Smooth muscle cell (in vitro differentiated cells): ENCODE measurements around the gene ISL2. TPM values are rescaled to one million over a fixed set of nuclear protein-coding genes. Genes with fewer than 3 reads are reported as not detected.

Experiments
- DNase-seq: peaks from one replicate; lab custom pipeline; 2025; ENCODE audit not compliant: unreplicated experiment; lab: John Stamatoyannopoulos, UW
- H2AFZ ChIP-seq: fragments of 200-600 bp; sonication (generic); 2 replicates; pipeline ENCODE4 v1.6.0; 2016; ENCODE audit warnings: antibody characterized with exemption, low read depth, mild to moderate bottlenecking
- H3F3A ChIP-seq: fragments of 200-600 bp; sonication (generic); 2 replicates; pipeline ENCODE4 v1.6.0; 2017; ENCODE audit warnings: antibody characterized with exemption, low read depth
- H3K27ac ChIP-seq: fragments of 200-600 bp; sonication (generic); 2 replicates; pipeline ENCODE4 v1.5.1; 2016; ENCODE audit warnings: low read depth, mild to moderate bottlenecking
- H3K27me3 ChIP-seq: fragments of 200-600 bp; sonication (generic); 2 replicates; pipeline ENCODE4 v1.6.1; 2016; ENCODE audit warnings: low read depth, mild to moderate bottlenecking
- H3K36me3 ChIP-seq: fragments of 200-600 bp; sonication (generic); 2 replicates; pipeline ENCODE4 v1.5.1; 2016; ENCODE audit warnings: low read depth
- H3K4me1 ChIP-seq: fragments of 200-600 bp; sonication (generic); 2 replicates; pipeline ENCODE4 v1.5.1; 2016; ENCODE audit warnings: low read depth
- H3K4me2 ChIP-seq: fragments of 200-600 bp; sonication (generic); 2 replicates; pipeline ENCODE4 v1.6.0; 2016; ENCODE audit warnings: mild to moderate bottlenecking
- H3K4me3 ChIP-seq: fragments of 200-600 bp; sonication (generic); 2 replicates; pipeline ENCODE4 v1.5.1; 2016; ENCODE audit warnings: mild to moderate bottlenecking
- H3K79me2 ChIP-seq: fragments of 200-600 bp; sonication (generic); 2 replicates; pipeline ENCODE4 v1.6.0; 2016; ENCODE audit warnings: low read depth, mild to moderate bottlenecking
- H3K9ac ChIP-seq: fragments of 200-600 bp; sonication (generic); 2 replicates; pipeline ENCODE4 v1.6.0; 2016; ENCODE audit warnings: low read depth
- H3K9me3 ChIP-seq: fragments of 200-600 bp; sonication (generic); replicated peaks from 2 replicates; pipeline ENCODE4 v1.5.1; 2016; ENCODE audit warnings: low read depth
- H4K20me1 ChIP-seq: fragments of 200-600 bp; sonication (generic); 2 replicates; pipeline ENCODE4 v1.6.0; 2016; ENCODE audit warnings: low read depth
- CTCF ChIP-seq: fragments of 200-600 bp; sonication (generic); IDR thresholded peaks from 2 replicates; pipeline ENCODE4 v1.5.1; 2017; ENCODE audit warnings: borderline replicate concordance, mild to moderate bottlenecking, antibody characterized with exemption; ENCODE audit not compliant: insufficient read depth, poor library complexity, severe bottlenecking
- WGBS: methylation state at CpG from one replicate; pipeline ENCODE4 v1.1.7; 2016; ENCODE audit warnings: low lambda C conversion rate; 5-methylcytosine and 5-hydroxymethylcytosine counted together
- polyA plus RNA-seq: library from polyadenylated mRNA; unstranded; fragments of >200 nt; fragmentation: Nextera tagmentation; extraction: Ambion mirVana; gene quantifications from 2 replicates; pipeline ENCODE4 v1.2.1, GENCODE V29; 2016
- total RNA-seq: library from RNA; depleted of rRNA; stranded (reverse); fragments of >200 nt; gene quantifications from 2 replicates; pipeline ENCODE4 v1.2.3, GENCODE V29; 2014

Gene ISL2
- total and polyA plus RNA-seq, 2 experiments from 2014 or later = 0.22 TPM; not detected in 1

GRCh38 chr15:76354823-76355440 is 18.4 kb downstream of the ISL2 start:
- Histone ChIP-seq H3K9ac (no peak overlapping the region), H2AFZ (no peak overlapping the region), H3F3A (peaks cover 4% of the 10 kb centered on the region), H3K79me2 (no peaks in the 10 kb centered on the region), H3K27ac (no peak overlapping the region), H3K4me2 (no peak overlapping the region), H4K20me1 (no peaks in the 10 kb centered on the region), H3K4me1 (no peaks in the 10 kb centered on the region), H3K4me3 (no peak overlapping the region), H3K36me3 (no peaks in the 10 kb centered on the region), H3K27me3 (peaks cover 50% of the 10 kb centered on the region), H3K9me3 (no peaks in the 10 kb centered on the region)
- no peak for DNase-seq
- TF ChIP-seq CTCF = no peak
- 35% methylated on average over 3 of the region's 3 CpGs for WGBS

DNA sequence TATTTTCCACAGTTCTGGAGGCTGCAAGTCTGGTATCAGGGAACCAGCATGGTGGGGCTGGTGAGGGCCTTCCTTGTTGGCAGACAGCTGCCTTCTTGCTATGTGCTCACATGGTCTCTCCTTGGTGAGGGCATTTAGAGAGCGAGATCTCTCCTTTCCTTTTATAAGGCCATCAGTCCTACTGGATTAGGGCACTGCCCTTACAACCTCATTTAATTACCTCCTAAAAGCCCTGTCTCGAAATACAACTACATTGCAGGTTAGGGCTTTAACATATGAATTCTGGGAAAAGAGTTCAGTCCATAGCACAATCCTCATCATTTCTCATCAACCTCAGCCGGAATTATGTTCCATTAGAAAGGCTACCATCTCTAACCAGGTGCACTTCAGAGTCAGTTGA is 21.9 kb downstream of the ISL2 start:
- no peaks in the 10 kb centered on the region for H3K9me3 ChIP-seq
- no peaks in the 10 kb centered on the region for H3K4me1 ChIP-seq
- H3K27ac ChIP-seq = no peak overlapping the region
- H3K79me2 ChIP-seq = no peaks in the 10 kb centered on the region
- DNase-seq = no peak
- H3K36me3 ChIP-seq = no peaks in the 10 kb centered on the region
- no peak overlapping the region for H3K9ac ChIP-seq
- H3K27me3 ChIP-seq = peaks cover 18% of the 10 kb centered on the region
- no peak overlapping the region for H3K4me2 ChIP-seq
- no peak overlapping the region for H3K4me3 ChIP-seq
- no peak overlapping the region for H2AFZ ChIP-seq
- H4K20me1 ChIP-seq = no peaks in the 10 kb centered on the region
- no peak for TF ChIP-seq CTCF
- peaks cover 4% of the 10 kb centered on the region for H3F3A ChIP-seq
- WGBS = 96% methylated on average over 3 of the region's 3 CpGs

DNA sequence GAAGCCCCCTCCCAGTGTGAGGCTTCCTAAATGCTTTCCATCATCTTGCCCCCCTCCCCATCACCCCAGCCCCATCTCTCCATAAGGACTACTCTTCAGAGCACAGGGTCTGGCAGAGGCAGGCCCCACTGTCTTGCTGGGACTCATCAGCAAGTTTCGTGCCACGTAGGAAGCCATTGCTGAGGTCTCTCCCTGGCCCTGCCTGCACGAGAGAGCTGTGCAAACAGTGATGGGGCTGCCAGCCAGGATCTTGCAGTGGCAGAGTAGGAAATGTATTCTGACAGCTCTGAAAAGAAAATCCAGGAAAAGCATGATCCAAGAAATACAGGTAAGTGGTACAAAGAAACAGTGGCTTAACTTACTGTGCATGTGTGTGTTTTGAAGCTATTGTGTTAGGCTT is 22.6 kb downstream of the ISL2 start:
- no peak overlapping the region for H3K27ac ChIP-seq
- no peaks in the 10 kb centered on the region for H3K36me3 ChIP-seq
- H3K4me2 ChIP-seq = no peak overlapping the region
- H3K4me3 ChIP-seq = no peak overlapping the region
- H3K9me3 ChIP-seq = no peaks in the 10 kb centered on the region
- no peaks in the 10 kb centered on the region for H4K20me1 ChIP-seq
- no peak for TF ChIP-seq CTCF
- no peaks in the 10 kb centered on the region for H3K4me1 ChIP-seq
- no peak overlapping the region for H3K9ac ChIP-seq
- peaks cover 12% of the 10 kb centered on the region for H3K27me3 ChIP-seq
- peaks cover 4% of the 10 kb centered on the region for H3F3A ChIP-seq
- no peak overlapping the region for H2AFZ ChIP-seq
- H3K79me2 ChIP-seq = no peaks in the 10 kb centered on the region
- WGBS = 85% methylated on average over 3 of the region's 3 CpGs
- no peak for DNase-seq

- no peak for TF ChIP-seq CTCF
- Histone ChIP-seq H3K27ac (no peak overlapping the region), H3K79me2 (no peaks in the 10 kb centered on the region), H3K4me2 (no peak overlapping the region), H3F3A (no peaks in the 10 kb centered on the region), H3K27me3 (peaks cover 4% of the 10 kb centered on the region), H3K4me3 (no peak overlapping the region), H3K9me3 (no peaks in the 10 kb centered on the region), H3K9ac (no peak overlapping the region), H3K36me3 (no peaks in the 10 kb centered on the region), H3K4me1 (no peaks in the 10 kb centered on the region), H4K20me1 (no peaks in the 10 kb centered on the region), H2AFZ (no peak overlapping the region)
- 98% methylated on average over 3 of the region's 3 CpGs for WGBS
- DNase-seq = no peak
Observed at GRCh38 chr15:76360416-76360815, 23.8 kb downstream of the ISL2 start.
